Cardiac fibroblast (primary cell): ENCODE data around the gene SAC3D1.

Experiments
- DNase-seq, 2 donors: peaks; one replicate each; pipeline versions ENCODE4 v3.0.0 to v3.0.0-alpha.2; 2010; ENCODE audit warnings: low read depth in 2 of 2
- H3K4me3 ChIP-seq, 2 donors: replicated peaks in 1 of 2; 1 replicate in 1 of 2; 2 replicates in 1 of 2; pipeline ENCODE4 v1.5.1; 2011; ENCODE audit warnings: low read depth in 2 of 2, low read length in 2 of 2, mild to moderate bottlenecking in 2 of 2, moderate library complexity in 1 of 2
- TF ChIP-seq, protein P1 (sequence below): IDR thresholded peaks from one replicate; pipeline ENCODE4 v1.5.1; 2011; ENCODE audit warnings: low read depth, mild to moderate bottlenecking, low read length, inconsistent platforms

SAC3D1 gene

GRCh38 chr11:65071907-65072630 is 31.1 kb downstream of the SAC3D1 start:
- no peak for DNase-seq
- no peak overlapping the region for H3K4me3 ChIP-seq
- TF ChIP-seq, protein P1, sequence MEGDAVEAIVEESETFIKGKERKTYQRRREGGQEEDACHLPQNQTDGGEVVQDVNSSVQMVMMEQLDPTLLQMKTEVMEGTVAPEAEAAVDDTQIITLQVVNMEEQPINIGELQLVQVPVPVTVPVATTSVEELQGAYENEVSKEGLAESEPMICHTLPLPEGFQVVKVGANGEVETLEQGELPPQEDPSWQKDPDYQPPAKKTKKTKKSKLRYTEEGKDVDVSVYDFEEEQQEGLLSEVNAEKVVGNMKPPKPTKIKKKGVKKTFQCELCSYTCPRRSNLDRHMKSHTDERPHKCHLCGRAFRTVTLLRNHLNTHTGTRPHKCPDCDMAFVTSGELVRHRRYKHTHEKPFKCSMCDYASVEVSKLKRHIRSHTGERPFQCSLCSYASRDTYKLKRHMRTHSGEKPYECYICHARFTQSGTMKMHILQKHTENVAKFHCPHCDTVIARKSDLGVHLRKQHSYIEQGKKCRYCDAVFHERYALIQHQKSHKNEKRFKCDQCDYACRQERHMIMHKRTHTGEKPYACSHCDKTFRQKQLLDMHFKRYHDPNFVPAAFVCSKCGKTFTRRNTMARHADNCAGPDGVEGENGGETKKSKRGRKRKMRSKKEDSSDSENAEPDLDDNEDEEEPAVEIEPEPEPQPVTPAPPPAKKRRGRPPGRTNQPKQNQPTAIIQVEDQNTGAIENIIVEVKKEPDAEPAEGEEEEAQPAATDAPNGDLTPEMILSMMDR, result no peak

GRCh38 chr11:65072631-65072966 is 31.6 kb downstream of the SAC3D1 start:
- no peak for DNase-seq
- TF ChIP-seq, protein P1, result no peak
- no peak overlapping the region for H3K4me3 ChIP-seq

DNA sequence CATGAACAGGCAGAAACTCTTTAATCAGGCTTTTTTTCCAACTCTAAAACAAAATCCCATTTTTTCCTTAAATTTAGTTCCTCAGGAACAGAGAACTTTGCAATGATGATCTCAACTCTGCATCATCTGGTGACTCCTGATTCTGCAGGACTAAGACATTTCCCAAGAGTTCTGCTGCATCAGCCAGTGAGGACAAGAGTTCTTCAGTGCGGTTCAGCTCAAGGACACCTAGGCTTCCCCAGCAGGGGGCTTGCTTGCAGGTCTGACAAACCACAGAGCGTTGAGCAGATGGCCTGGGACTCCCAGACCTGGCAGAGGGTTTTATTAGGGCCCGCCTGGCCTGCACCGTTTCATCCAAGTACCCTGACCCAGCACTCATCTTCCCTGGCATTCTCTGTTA is 36.4 kb downstream of the SAC3D1 start:
- TF ChIP-seq, protein P1, result no peak
- DNase-seq, result peak in 1 of 2 donors; percentile 24
- no peak overlapping the region for H3K4me3 ChIP-seq

DNA sequence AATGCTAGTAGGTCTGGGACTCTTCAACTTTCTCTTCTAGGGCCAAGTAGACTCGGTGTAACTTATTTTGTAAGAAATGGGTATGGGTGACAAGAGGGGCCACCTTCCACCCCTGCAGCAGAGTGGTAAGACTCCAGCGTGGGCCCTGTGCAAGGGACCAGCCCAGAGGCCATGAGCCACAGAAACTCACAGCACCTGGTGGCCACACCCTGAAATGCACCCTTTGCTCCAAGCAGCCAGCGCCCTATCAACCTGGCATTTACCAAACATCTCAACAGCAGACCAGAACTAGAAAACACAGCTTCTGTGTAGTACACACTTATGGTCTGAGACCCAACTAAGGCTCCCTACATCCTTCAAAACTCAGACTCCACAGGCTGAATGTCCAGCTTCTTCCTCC is 37.1 kb downstream of the SAC3D1 start:
- DNase-seq, result peak; percentile 35 to 47
- no peak overlapping the region for H3K4me3 ChIP-seq
- TF ChIP-seq, protein P1, result peak; percentile 66

- no peak for DNase-seq
- TF ChIP-seq, protein P1, result no peak
- no peak overlapping the region for H3K4me3 ChIP-seq
Measured at GRCh38 chr11:65078786-65079342, 37.9 kb downstream of the SAC3D1 start.

DNA sequence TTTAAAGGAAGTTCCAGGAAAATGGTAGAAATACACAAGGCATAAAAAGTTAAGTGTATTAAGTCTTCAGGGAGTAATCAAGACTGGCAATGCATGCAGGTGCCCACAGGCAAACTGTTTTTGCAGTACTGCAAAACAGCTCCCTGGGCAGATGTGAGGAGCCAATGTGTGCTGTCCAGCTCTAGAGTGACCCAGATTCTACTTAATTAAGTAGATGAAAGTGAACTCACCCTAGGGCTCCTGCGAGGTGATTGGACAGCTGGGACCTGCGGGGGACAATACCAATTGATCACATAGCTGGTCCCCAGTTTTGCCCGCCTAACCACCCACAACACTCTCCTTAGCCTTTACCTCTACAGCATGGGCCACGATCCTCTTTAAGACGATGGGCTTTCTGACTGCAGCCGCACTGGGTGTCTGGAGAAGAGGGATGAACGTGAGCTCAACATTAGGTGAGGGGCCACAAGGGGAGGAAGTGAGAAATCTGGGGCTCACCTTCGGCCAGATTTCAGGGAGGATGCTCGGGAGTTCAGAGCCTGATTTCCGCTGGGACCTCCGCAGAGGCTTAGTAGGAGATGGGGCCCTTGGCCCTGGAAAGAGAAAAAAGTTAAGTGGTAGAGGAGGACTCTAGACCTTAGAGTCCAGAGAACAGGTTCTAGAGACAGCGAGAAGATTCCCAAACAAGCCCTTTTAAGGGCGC is 42.3 kb downstream of the SAC3D1 start:
- H3K4me3 ChIP-seq, result peak overlapping the region; percentile 81 to 91
- TF ChIP-seq, protein P1, result no peak
- no peak for DNase-seq
